H7 (cell line): ENCODE results near the gene RASGRF1. TPM values are rescaled to one million over a fixed set of nuclear protein-coding genes. Genes with fewer than 3 reads are reported as not detected.
A peak's percentile ranks its signal among the peaks of the same experiment; 100 is the strongest.

Source experiments
- DNase-seq: peaks from one replicate; pipeline ENCODE4 v3.0.0; 2012
- H3K27me3 ChIP-seq: 2 replicates; pipeline ENCODE4 v1.6.0; 2011; ENCODE audit warnings: mild to moderate bottlenecking, low read length; ENCODE audit not compliant: control insufficient read depth, insufficient read depth
- H3K36me3 ChIP-seq: replicated peaks from 2 replicates; pipeline ENCODE4 v1.5.1; 2011; ENCODE audit warnings: low read length; ENCODE audit not compliant: control insufficient read depth, insufficient read depth
- H3K4me3 ChIP-seq: 2 replicates; pipeline ENCODE4 v1.5.1; 2011; ENCODE audit warnings: low read depth, mild to moderate bottlenecking, control low read depth, low read length, moderate library complexity; ENCODE audit not compliant: insufficient read depth
- total RNA-seq: library from RNA; depleted of rRNA; stranded (reverse); fragments of >200 nt; shearing (Covaris generic); gene quantifications from 2 replicates; pipeline ENCODE4 v1.2.3, GENCODE V29; 2014

RASGRF1 gene
- total RNA-seq, 1 experiment from 2014 or later = 0.14 TPM

DNA sequence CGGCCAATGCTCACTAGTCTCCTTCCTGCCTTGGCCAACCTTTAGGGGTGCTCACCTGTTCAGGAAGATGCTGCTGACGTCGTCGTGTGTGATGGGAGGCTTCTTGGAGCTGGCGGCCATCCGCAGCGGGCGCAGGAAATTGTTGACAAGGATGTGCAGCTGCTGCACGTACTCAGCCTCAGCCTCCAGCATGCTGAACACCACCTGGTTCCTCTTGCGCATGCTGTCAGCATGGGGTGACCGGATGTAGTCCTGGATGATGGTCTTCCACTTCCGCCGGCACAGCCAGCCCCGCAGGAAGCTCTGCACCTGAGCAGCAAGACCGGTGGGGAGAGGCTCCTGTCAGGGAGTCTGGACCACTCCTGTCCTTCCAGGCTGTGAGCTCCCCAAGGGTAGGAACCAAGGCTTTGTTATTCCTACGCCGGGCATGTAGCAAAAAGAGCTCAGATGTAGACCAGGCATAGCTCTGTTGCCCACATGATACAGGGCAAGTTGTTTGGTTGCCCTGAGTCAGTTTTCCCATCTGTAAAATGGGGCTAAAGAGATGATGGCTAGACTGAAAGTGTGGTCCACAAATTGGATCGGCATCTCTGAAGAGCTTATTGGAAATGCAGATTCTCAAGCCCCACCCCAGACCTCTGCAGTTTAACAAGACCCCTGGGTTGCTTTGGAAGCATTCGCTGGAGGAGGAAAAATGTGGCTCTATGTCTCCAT, 43.7 kb downstream of the RASGRF1 start:
- no peaks in the 10 kb centered on the region for H3K27me3 ChIP-seq
- no peak for DNase-seq
- H3K4me3 ChIP-seq = no peak overlapping the region
- no peaks in the 10 kb centered on the region for H3K36me3 ChIP-seq

DNA sequence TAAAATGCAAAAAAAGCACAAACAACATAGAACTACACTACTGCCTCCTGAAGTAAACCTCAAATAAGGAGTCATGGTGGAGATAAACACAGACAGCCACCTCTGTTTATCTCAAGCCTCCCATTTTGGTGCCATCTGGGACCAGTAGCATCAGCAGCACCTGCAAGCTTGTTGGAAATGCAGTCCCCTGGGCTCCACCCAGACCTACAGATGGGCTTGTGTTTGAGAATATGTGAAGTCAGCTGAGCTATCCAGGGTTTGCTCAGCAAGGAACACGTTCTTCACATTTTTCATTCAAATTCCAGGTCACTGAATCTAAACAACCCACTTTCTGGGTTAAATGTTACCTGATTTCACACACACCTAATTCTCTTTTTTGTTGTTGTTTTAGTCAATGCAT, 45.5 kb downstream of the RASGRF1 start:
- Histone ChIP-seq H3K36me3 (no peaks in the 10 kb centered on the region), H3K27me3 (no peaks in the 10 kb centered on the region), H3K4me3 (no peak overlapping the region)
- DNase-seq = no peak

DNA sequence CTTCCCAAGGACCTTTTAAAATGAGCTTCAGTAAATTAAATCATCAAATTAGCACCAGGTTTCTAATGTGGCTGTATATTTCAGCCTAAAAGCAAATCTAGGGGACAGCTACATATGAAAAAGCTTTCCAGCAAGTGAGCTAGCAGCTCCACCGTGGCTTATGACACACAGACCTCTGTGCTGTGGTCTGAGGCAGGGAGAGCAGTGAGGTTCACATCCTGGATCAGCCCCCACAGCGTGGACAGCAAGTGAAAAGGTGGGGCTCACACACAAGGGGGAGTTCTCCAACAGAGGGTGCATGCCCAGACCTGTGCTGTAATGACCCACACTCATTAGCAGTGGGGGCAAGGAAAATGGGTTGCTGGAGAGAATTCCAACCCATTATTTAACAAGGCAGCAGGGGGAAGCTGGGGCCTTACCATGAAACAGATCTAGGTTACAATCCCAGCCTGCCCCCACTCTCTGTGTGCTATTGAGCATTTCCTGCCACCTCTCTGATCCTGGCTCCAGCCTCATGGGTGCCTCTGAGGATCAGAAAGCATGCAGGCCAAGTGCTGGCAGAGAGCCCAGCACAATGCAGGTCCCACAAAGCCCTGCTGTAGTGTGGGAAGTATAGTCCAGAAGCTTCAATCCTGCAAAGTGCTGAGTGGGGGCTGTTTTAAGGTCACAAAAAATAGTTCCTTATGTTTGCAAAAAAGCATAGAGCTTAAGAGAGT, 48.2 kb downstream of the RASGRF1 start:
- no peak overlapping the region for H3K4me3 ChIP-seq
- no peak for DNase-seq
- no peaks in the 10 kb centered on the region for H3K36me3 ChIP-seq
- H3K27me3 ChIP-seq = no peaks in the 10 kb centered on the region

DNA sequence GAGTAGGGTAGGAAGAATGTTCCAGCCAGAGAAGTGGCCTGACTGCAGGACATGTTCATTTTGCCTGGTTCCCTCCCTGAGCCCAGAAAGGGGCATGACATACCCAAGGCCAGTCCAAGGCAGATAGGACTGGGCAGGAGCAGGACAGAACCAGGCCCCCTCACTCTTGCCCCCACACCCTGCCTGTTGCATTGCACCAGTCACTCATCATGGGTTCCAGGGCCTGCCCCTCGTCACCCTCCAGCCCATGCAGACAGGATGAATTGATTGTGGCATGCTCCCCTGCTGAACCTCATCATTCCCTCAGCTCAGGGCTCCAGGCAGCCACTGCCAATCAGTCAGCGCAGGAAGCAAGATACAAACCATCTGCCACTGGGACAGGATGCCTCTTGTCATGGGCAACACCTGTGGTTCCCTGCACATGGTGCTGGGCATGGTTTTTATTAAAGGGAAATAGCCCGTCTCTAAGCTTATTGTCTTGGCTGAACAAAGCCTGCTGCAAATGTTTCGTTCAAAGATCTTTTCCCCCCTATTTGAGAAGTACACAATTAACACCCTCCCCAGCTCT, 48.9 kb downstream of the RASGRF1 start:
- H3K36me3 ChIP-seq = no peaks in the 10 kb centered on the region

DNA sequence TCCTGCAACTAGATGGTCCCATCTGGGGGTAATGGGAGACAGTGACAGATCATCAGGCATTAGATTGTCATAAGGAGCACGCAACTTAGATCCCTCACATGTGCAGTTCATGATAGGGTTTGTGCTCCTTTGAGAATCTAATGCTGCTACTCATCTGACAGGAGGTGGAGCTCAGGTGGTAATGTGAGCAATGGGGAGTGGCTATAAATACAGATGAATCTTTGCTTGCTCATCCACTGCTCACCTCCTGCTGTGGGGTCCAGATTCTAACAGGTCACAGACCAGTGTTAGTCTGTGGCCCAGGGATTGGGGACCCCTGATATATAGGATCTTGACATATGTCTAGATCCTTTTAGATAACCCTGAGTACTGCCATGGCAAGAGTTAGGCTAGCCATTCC, 52.7 kb downstream of the RASGRF1 start:
- no peak for DNase-seq
- peaks cover 4% of the 10 kb centered on the region; the same call in 1 of the 2 replicates for H3K27me3 ChIP-seq

More for the DNA sequence above, 48.9 kb downstream of the RASGRF1 start:
- H3K27me3 ChIP-seq = no peaks in the 10 kb centered on the region
- H3K4me3 ChIP-seq = no peak overlapping the region
- DNase-seq = no peak

DNA sequence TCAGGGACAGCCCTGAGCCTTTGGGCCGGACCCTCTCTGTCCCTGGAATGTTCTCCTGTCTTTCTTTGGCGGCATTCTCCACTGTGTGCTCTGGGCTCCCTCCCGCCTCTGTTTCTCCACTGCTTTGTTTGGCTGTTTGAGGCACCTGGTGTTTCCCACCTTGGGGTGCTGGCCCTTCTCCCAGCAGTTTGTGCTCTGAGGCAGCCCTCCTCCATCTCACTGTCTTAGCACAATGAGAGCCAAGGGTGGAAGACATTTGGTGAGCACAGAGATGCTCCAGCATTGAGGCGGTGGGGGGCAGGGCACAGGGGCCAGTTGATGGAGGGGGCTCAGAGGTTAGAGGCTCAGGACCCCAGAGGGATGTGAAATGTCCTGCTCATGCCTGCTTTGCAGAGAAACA, 54.3 kb downstream of the RASGRF1 start:
- DNase-seq = no peak
- no peak overlapping the region for H3K4me3 ChIP-seq
- H3K27me3 ChIP-seq = peaks cover 4% of the 10 kb centered on the region; the same call in 1 of the 2 replicates
- H3K36me3 ChIP-seq = no peaks in the 10 kb centered on the region

More for the DNA sequence above, 52.7 kb downstream of the RASGRF1 start:
- Histone ChIP-seq H3K4me3 (no peak overlapping the region), H3K36me3 (no peaks in the 10 kb centered on the region)

DNA sequence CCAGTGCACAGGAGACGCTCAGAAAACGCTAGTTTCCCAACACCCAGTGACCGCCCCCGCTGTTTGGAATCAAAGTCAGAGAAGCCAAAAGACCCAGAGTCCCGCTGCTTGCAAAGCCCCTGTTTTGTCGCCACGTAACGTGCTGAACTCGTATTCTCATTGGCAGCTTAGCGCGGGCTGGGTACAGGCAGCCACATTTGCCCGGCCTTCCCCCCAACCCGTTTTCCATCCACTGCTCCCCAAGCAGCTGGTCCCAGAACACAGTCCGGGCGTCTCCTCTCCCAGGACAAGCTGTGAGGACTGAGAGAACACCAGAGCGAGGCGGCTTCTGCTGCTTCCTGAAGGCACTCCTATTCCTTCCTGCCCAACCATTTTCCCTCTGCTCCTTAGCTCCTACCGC, 54.8 kb downstream of the RASGRF1 start:
- Histone ChIP-seq H3K36me3 (no peaks in the 10 kb centered on the region), H3K27me3 (peaks cover 4% of the 10 kb centered on the region; the same call in 1 of the 2 replicates), H3K4me3 (no peak overlapping the region)
- DNase-seq = no peak

DNA sequence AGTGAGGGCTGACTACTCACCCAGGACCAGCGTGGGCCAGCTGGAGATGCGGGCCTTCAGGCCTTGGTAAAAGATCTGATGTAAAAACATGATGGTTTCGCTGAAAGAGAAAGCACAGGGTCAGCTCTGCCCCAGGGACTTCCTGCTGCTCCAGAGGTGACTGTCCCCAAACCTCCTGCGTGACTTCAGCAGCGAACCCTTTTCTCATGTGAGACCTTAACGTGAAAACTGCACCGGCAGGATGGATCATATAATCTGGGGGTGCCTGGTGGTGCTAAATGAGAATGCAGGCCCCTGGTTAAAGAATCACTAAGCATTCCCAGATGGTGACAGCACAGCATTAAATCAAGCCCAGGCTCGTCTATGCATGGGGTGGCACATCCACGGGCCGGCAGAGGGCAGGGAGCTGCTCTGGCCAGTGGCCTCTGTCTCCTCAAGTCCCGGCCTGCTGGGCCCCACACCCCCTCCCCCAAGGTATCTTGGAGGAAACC, 55.4 kb downstream of the RASGRF1 start:
- peak; percentile 78 for DNase-seq
- Histone ChIP-seq H3K4me3 (no peak overlapping the region), H3K36me3 (no peaks in the 10 kb centered on the region)

DNA sequence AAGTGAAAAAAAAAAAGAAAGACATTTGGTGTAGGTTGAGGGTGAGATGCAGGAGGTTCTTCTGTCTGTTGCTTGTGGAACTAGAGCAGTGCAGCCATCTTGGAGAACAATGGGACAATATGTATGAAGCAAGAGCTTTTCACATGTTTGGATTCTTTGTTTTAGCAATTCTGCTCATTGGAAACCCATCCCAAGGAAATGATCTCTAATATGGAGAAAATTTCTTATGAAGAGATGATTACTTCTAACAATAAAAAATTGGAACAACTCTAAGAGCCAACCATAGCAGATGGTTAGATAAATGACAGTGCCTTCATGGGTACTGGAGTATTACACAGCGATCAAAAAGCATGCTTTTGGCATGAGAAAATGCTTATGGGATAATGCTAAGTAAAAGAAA, 56.3 kb downstream of the RASGRF1 start:
- no peak overlapping the region for H3K4me3 ChIP-seq
- DNase-seq = no peak
- H3K27me3 ChIP-seq = peaks cover 4% of the 10 kb centered on the region; the same call in 1 of the 2 replicates
- no peaks in the 10 kb centered on the region for H3K36me3 ChIP-seq

More for the DNA sequence above, 55.4 kb downstream of the RASGRF1 start:
- H3K27me3 ChIP-seq = peaks cover 4% of the 10 kb centered on the region; the same call in 1 of the 2 replicates

DNA sequence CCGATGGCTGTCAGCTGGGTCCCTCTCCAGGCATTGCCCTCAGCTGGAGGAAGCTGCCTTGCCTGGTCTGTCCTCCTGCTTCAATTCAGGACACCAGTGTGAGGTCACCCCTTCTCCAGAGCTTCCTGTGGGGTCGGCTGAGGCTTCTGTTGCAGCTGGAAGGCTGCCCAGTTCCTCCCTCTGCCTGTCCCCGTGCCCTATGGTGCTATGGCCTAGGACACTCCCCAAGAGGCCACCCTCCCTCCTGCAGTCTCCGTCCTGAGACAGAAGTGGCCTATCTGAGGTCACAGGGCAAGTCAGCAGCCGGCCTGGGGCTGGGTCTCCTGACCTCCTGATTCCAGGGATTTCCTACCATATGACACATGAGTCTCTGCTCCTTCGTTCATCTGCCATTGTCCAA, 57.9 kb downstream of the RASGRF1 start:
- Histone ChIP-seq H3K4me3 (no peak overlapping the region), H3K36me3 (no peaks in the 10 kb centered on the region), H3K27me3 (peaks cover 4% of the 10 kb centered on the region; the same call in 1 of the 2 replicates)
- no peak for DNase-seq

DNA sequence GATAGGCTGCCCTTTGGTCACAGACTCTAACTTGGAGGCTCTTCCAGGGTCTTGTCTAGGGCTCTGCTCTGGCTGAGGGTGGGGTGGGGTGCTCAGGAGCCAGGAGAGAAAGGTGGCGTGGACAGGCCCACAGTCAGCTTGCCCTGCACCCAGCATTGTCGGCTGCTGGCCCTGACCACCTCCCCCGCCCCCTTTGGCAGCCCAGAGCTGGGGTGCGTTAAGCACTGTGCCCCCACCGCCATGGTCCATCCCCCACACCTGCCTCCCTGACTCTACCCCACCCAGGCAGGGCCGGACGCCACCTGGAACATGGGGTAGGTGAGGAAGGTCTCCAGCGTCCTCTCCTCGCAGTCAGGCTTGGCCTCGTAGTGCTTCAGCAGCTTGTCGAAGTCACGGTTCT, 58.8 kb downstream of the RASGRF1 start:
- no peaks in the 10 kb centered on the region for H3K36me3 ChIP-seq
- no peak overlapping the region for H3K4me3 ChIP-seq
- H3K27me3 ChIP-seq = peaks cover 4% of the 10 kb centered on the region; the same call in 1 of the 2 replicates
- DNase-seq = no peak

DNA sequence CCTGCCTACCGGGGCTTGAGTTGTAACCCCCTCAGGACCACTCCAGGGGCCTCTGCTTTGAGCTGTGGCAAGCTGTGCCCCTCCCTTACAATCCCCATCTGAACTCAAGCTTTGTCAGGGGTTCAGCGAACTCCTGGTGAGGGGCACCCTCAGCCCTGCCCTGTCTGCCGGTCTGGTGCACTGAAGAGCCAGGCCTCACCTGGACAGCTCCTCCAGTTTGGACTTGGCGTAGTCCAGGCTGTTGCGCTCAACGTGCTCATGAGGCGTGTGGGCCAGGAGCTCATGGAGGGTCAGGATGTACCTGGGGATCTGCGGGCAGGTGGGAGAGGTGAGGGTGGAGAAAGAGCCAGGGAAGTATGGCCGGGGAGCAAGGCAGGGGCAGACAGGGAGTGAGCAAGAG, 59.4 kb downstream of the RASGRF1 start:
- H3K27me3 ChIP-seq = peaks cover 4% of the 10 kb centered on the region; the same call in 1 of the 2 replicates
- H3K36me3 ChIP-seq = no peaks in the 10 kb centered on the region
- DNase-seq = no peak
- no peak overlapping the region for H3K4me3 ChIP-seq

DNA sequence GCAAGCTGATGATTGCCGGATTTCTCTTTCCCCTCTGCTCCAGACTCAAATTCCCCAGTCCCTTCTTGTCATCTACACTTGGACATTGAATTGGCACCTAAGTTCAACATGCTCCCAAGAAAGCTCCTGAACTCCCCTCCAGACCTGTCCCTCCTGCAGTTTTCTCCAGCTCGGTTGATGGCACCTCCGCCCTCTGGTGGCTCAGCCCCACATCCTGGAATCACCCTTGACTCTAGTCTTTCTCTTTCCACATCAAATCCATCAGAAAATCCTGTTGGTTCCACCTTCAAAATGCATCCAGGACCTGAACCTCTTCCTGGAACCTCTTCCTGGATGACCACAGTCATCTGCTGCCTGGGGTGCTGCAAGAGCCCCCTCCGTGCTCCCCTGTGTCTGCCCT, 60.1 kb downstream of the RASGRF1 start:
- DNase-seq = peak; percentile 72

DNA sequence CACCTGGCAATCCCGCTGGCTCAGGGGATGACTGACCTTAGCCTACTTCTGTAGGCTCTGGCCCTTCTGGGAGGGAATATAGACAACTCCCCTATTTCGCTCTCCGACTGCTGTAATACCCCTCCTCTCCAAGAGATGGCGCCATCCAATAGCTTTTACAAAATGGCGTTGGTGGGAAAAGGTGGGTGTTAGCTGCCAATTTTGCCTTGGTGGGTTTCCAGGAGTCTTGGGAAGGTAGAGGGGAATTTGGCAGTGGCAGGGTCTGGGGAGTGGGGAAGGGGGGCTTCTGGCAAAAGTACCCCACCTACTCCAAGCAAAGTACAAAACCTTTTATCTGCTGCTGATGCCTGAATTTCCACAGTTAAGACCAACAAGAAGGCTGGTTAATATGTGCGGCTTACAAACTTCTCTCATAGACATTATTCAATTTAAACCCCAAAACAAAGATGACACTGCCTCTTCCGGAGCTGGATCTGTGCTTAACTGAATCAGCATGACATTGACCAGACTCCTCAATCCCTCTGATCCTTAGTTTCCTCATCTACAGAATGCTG, 62.1 kb downstream of the RASGRF1 start:
- no peaks in the 10 kb centered on the region for H3K27me3 ChIP-seq
- no peaks in the 10 kb centered on the region for H3K36me3 ChIP-seq
- H3K4me3 ChIP-seq = no peak overlapping the region
- peak; percentile 87 for DNase-seq

More for the DNA sequence above, 60.1 kb downstream of the RASGRF1 start:
- Histone ChIP-seq H3K36me3 (no peaks in the 10 kb centered on the region), H3K4me3 (no peak overlapping the region), H3K27me3 (no peaks in the 10 kb centered on the region)
